ENCODE measurements around the gene CPNE6. TPM values are rescaled to one million over a fixed set of nuclear protein-coding genes. Genes with fewer than 3 reads are reported as not detected.

The CPNE6 gene
- total RNA-seq, 1 experiment from 2014 or later: not detected

DNA sequence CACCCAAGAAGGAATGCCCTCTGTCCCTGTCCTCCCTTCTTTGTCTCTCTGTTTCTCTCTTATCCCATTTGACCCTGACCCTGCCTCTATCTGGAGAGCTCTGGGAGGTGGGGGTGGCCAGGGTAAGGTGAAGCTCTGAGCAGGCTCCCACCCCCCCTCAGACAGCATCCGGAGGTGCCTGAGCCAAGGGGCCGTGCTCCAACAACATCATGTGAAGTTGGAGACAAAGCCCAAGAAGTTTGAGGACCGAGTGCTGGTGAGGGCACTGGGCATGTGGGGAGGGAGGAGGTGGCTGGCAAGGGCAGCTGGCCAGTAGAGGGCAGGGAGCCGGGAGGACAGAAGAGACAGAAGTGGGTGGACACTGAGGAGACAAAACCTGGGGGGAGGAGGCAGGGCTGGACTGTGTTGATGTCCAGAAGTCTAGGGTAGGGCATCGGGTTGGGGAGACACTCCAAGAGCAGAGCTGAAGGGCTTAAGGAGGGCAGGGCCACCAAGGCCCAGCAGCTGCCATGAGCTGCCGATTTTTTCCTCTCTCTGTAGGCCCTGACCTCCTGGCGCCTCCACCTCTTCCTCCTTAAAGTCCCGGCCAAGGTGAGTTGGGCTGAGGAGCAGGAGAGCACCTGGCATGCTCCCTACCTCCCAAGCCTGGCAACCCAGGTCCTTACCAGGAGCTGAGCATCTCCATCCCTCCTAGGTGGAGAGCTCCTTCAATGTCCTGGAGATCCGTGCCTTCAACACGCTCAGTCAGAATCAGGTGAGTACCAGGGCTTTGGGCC is 17.6 kb upstream of the CPNE6 start:
- no peaks in the 10 kb centered on the region for H4K20me1 ChIP-seq (ENCODE audit: insufficient read depth)

GRCh38 chr14:24054324-24054641 is 17.1 kb upstream of the CPNE6 start:
- Histone ChIP-seq H3K27ac (no peak overlapping the region), H3F3A (ENCODE audit: insufficient read depth, low read depth) (no peaks in the 10 kb centered on the region), H3K27me3 (ENCODE audit: insufficient read depth, low read depth) (peaks cover 31% of the 10 kb centered on the region), H3K9me3 (ENCODE audit: insufficient read depth, low read depth) (no peaks in the 10 kb centered on the region), H4K20me1 (ENCODE audit: insufficient read depth) (no peaks in the 10 kb centered on the region), H3K4me3 (no peak overlapping the region), H3K4me1 (replicated peaks; ENCODE audit: insufficient read depth) (no peaks in the 10 kb centered on the region), H3K4me2 (no peak overlapping the region), H3K9me2 (ENCODE audit: insufficient read depth) (no peaks in the 10 kb centered on the region), H2AFZ (no peak overlapping the region), H3K36me3 (ENCODE audit: low read depth) (no peaks in the 10 kb centered on the region), H3K79me2 (ENCODE audit: low read depth) (no peaks in the 10 kb centered on the region)
- TF ChIP-seq, protein P1, sequence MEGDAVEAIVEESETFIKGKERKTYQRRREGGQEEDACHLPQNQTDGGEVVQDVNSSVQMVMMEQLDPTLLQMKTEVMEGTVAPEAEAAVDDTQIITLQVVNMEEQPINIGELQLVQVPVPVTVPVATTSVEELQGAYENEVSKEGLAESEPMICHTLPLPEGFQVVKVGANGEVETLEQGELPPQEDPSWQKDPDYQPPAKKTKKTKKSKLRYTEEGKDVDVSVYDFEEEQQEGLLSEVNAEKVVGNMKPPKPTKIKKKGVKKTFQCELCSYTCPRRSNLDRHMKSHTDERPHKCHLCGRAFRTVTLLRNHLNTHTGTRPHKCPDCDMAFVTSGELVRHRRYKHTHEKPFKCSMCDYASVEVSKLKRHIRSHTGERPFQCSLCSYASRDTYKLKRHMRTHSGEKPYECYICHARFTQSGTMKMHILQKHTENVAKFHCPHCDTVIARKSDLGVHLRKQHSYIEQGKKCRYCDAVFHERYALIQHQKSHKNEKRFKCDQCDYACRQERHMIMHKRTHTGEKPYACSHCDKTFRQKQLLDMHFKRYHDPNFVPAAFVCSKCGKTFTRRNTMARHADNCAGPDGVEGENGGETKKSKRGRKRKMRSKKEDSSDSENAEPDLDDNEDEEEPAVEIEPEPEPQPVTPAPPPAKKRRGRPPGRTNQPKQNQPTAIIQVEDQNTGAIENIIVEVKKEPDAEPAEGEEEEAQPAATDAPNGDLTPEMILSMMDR (conservative IDR thresholded peaks at IDR 0.05): no peak
- no peak for TF ChIP-seq EZH2 (IDR thresholded peaks at IDR 0.05; ENCODE audit: low read depth)
- ChIA-PET POLR2A (ENCODE audit: unreplicated experiment) (no interaction called here), CTCF (interaction anchor here (0.6 kb wide), 1 partner anchor 161 kb away, joined by 4 read pairs; no protein-coding TSS in a partner anchor)
- DNase-seq: no peak
- BruUV-seq (replicated peaks): no TSS peak
- intact Hi-C loops (cut with micrococcal nuclease; ENCODE audit: unreplicated experiment): no loop called here

More for the DNA sequence above, 17.6 kb upstream of the CPNE6 start:
- no peak overlapping the region for H3K4me3 ChIP-seq
- no peaks in the 10 kb centered on the region for H3K9me3 ChIP-seq (ENCODE audit: insufficient read depth, low read depth)
- ChIA-PET POLR2A (ENCODE audit: unreplicated experiment) (no interaction called here), CTCF (no interaction called here)
- H3F3A ChIP-seq (ENCODE audit: insufficient read depth, low read depth): no peaks in the 10 kb centered on the region
- no peaks in the 10 kb centered on the region for H3K79me2 ChIP-seq (ENCODE audit: low read depth)
- no peak overlapping the region for H2AFZ ChIP-seq
- H3K27ac ChIP-seq: no peak overlapping the region
- DNase-seq: no peak
- no peaks in the 10 kb centered on the region for H3K9me2 ChIP-seq (ENCODE audit: insufficient read depth)
- no peak for TF ChIP-seq EZH2 (IDR thresholded peaks at IDR 0.05; ENCODE audit: low read depth)
- TF ChIP-seq, protein P1 (conservative IDR thresholded peaks at IDR 0.05): no peak
- BruUV-seq (replicated peaks): no TSS peak
- no peak overlapping the region for H3K4me2 ChIP-seq
- no peaks in the 10 kb centered on the region for H3K36me3 ChIP-seq (ENCODE audit: low read depth)
- intact Hi-C loops (cut with micrococcal nuclease; ENCODE audit: unreplicated experiment): no loop called here
- H3K27me3 ChIP-seq (ENCODE audit: insufficient read depth, low read depth): peaks cover 36% of the 10 kb centered on the region
- H3K4me1 ChIP-seq (replicated peaks; ENCODE audit: insufficient read depth): no peaks in the 10 kb centered on the region

DNA sequence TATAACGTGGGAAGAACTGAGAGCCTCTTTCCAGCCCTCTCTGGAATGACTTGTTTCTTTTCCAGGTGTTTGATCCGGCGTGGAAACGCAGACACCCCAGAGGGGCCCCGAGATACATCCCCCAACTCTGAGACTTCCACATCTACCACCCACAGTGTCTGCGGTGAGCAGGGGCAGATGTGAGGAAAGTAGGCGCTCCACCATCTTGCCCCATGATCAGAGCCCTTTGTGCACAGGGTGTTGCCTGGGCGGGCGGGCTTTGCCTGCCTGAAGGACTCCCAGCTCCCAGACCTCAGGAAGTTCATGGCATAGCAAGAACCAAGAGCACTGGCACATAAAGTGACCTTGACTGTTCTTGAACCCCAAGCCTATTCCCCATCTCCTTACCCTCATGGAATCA is 16.7 kb upstream of the CPNE6 start:
- Histone ChIP-seq H3K9me3 (ENCODE audit: insufficient read depth, low read depth) (no peaks in the 10 kb centered on the region), H2AFZ (no peak overlapping the region), H3K36me3 (ENCODE audit: low read depth) (no peaks in the 10 kb centered on the region), H4K20me1 (ENCODE audit: insufficient read depth) (no peaks in the 10 kb centered on the region), H3K4me1 (replicated peaks; ENCODE audit: insufficient read depth) (no peaks in the 10 kb centered on the region), H3K27me3 (ENCODE audit: insufficient read depth, low read depth) (peaks cover 30% of the 10 kb centered on the region), H3K4me3 (no peak overlapping the region), H3F3A (ENCODE audit: insufficient read depth, low read depth) (no peaks in the 10 kb centered on the region), H3K79me2 (ENCODE audit: low read depth) (no peaks in the 10 kb centered on the region), H3K4me2 (no peak overlapping the region), H3K27ac (no peak overlapping the region), H3K9me2 (ENCODE audit: insufficient read depth) (no peaks in the 10 kb centered on the region)
- intact Hi-C loops (cut with micrococcal nuclease; ENCODE audit: unreplicated experiment): no loop called here
- CTCF ChIA-PET: interaction anchor here (0.6 kb wide), 1 partner anchor 160 kb away, joined by 4 read pairs; no protein-coding TSS in a partner anchor
- POLR2A ChIA-PET (ENCODE audit: unreplicated experiment): no interaction called here
- BruUV-seq (replicated peaks): no TSS peak
- no peak for DNase-seq
- no peak for TF ChIP-seq EZH2 (IDR thresholded peaks at IDR 0.05; ENCODE audit: low read depth)
